Progenitor cell of endocrine pancreas (in vitro differentiated cells): ENCODE data around the gene AIFM1. TPM values are rescaled to one million over a fixed set of nuclear protein-coding genes. Genes with fewer than 3 reads are reported as not detected.

Source experiments
- DNase-seq: peaks from one replicate; pipeline ENCODE4 v3.0.0; 2021; ENCODE audit warnings: low spot score; ENCODE audit not compliant: unreplicated experiment
- H3K27ac Mint-ChIP-seq: 2 replicates; pipeline ENCODE4 v1.8.0; 2021; ENCODE audit warnings: mild to moderate bottlenecking, moderate library complexity, mixed read lengths
- H3K27me3 Mint-ChIP-seq: 2 replicates; pipeline ENCODE4 v1.8.0; 2021; ENCODE audit warnings: mixed read lengths
- H3K36me3 Mint-ChIP-seq: 2 replicates; pipeline ENCODE4 v1.8.0; 2022; ENCODE audit warnings: mixed read lengths; ENCODE audit not compliant: insufficient read depth
- H3K4me1 Mint-ChIP-seq: 2 replicates; pipeline ENCODE4 v1.8.0; 2021; ENCODE audit warnings: low read depth, mixed read lengths
- H3K4me3 Mint-ChIP-seq: 2 replicates; pipeline ENCODE4 v1.8.0; 2021; ENCODE audit warnings: low read depth, mild to moderate bottlenecking, moderate library complexity, mixed read lengths
- H3K9me3 Mint-ChIP-seq: 2 replicates; pipeline ENCODE4 v1.8.0; 2021; ENCODE audit warnings: low read depth, mixed read lengths
- CTCF ChIP-seq: fragments of 200-600 bp; sonication (generic); IDR thresholded peaks from one replicate; pipeline ENCODE4 v1.5.0; 2021; ENCODE audit warnings: antibody characterized with exemption, mild to moderate bottlenecking; ENCODE audit not compliant: unreplicated experiment
- total RNA-seq: library from RNA; stranded (reverse); gene quantifications from 2 replicates; pipeline ENCODE4 v1.2.1, GENCODE V29; 2021

AIFM1 gene
- total RNA-seq, 1 donor from 2014 or later: 35.5 TPM

DNA sequence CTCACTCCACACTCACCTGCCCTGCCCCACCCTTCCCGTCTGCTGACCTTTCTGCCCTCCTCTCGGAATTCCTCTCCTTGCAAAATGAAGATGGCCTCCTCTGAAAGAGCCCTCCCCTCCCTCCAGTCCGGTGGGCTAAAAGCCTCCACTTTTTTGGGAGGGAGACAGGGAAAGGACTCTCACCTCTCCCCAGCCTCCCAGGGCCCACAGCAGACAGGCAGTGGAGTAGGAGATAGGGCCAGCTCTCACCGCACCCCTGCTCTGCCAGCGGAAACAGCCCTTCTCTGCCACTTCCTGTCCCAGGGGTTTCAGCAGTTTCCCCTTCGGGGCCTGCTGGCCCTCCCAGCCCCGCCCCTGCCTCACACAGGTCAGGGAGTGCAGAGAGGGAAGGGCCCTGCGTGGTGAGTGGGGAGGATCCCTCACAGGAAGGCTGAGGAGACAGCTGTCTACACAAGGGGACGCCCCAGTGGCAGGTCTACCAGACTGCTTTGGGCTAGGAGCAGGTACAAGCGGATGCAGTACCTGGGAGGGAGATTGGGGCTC lies 73.6 kb downstream of the AIFM1 start:
- DNase-seq: no peak
- Mint-ChIP-seq H3K9me3 (peaks cover 7% of the 10 kb centered on the region), H3K27ac (no peak overlapping the region), H3K27me3 (peaks cover 3% of the 10 kb centered on the region), H3K4me3 (no peak overlapping the region), H3K4me1 (no peaks in the 10 kb centered on the region), H3K36me3 (peaks cover 4% of the 10 kb centered on the region)
- no peak for TF ChIP-seq CTCF

- Mint-ChIP-seq H3K27me3 (peaks cover 3% of the 10 kb centered on the region), H3K36me3 (peaks cover 4% of the 10 kb centered on the region), H3K27ac (no peak overlapping the region), H3K4me3 (no peak overlapping the region), H3K9me3 (peaks cover 7% of the 10 kb centered on the region), H3K4me1 (no peaks in the 10 kb centered on the region)
- TF ChIP-seq CTCF: no peak
- DNase-seq: no peak
Observed at GRCh38 chrX:130090364-130090763, 75.3 kb downstream of the AIFM1 start.

- no peak for TF ChIP-seq CTCF
- no peak overlapping the region for H3K4me3 Mint-ChIP-seq
- H3K9me3 Mint-ChIP-seq: peaks cover 9% of the 10 kb centered on the region
- peaks cover 3% of the 10 kb centered on the region for H3K27me3 Mint-ChIP-seq
- peaks cover 2% of the 10 kb centered on the region for H3K4me1 Mint-ChIP-seq
- H3K27ac Mint-ChIP-seq: no peak overlapping the region
- peaks cover 4% of the 10 kb centered on the region for H3K36me3 Mint-ChIP-seq
- DNase-seq: no peak
Observed at GRCh38 chrX:130086447-130087206, 79.0 kb downstream of the AIFM1 start.

DNA sequence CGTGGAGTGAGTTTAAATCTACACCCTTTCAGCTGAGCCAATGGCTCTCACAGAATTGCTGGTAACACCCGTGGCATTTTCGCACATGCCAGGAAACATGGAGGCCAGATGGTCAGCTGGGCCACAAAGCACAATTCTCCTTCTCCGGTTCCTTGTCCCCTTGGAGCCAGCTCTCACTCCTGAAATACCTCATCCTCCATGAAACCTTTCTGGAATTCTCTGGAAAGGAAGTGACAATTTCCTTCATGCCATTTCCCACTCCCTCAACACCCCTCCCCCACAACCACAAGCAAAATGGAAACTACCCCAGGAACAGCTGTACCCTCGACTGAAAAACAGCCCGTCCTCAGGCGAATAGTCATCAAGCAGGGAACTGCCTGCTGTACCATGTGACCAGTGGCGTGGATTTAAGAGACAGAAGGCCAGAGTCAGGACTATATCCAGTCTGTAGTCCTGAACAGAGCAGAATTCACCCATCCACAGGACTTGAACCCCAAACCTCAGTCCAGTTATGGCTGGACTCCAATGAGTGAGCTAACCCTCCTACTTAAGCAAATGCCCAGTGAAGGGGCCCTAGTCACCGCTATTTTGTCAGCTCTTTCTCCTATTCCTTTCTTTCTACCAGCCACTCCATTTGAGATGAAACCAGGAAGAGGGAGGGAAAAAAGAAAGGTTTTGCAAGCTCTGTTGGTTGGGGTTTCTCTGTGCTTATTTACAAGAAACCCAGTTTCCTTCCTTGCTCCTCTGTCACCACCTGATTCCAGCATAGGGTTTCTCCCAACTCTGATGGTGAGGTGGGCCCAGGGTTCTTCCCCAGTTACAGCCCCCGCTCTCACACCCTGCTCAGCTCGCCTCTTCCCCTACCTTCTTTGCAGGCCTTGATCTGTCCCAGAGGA lies 79.8 kb downstream of the AIFM1 start:
- H3K4me1 Mint-ChIP-seq: peaks cover 2% of the 10 kb centered on the region
- DNase-seq: no peak
- no peak overlapping the region for H3K4me3 Mint-ChIP-seq
- peaks cover 3% of the 10 kb centered on the region for H3K27me3 Mint-ChIP-seq
- peaks cover 4% of the 10 kb centered on the region for H3K36me3 Mint-ChIP-seq
- H3K9me3 Mint-ChIP-seq: peaks cover 12% of the 10 kb centered on the region
- no peak overlapping the region for H3K27ac Mint-ChIP-seq
- no peak for TF ChIP-seq CTCF

DNA sequence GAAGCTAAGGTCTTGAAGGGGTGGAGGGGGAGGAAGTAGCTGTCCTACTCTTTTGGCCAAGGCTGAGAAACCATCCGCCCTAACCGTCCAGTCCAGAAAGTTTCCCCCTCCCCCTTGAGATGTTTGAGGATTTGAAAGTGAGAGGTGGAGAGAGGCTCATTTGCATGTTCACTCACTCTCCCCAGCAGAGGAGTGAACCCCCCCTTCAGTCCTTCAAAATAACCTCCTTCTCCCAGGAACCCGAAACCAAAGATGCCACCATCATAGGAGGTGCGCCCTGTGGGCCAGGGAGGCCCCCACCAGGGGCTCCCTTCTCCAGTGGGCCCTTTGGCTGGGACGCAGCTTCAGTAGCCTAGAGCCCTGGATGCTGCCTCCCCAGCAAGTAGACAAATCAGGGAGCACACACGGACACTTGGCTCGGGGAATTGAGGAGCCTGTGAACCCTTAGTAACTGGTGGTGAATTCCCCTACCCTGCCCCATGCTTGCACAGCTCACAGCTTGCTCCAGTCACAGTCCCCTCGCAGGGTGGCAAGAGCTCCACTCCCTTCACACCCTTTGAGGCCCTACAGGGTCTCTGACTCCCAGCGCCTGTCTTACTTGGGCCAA lies 80.9 kb downstream of the AIFM1 start:
- peaks cover 3% of the 10 kb centered on the region for H3K27me3 Mint-ChIP-seq
- TF ChIP-seq CTCF: no peak
- H3K27ac Mint-ChIP-seq: no peak overlapping the region
- peaks cover 2% of the 10 kb centered on the region for H3K4me1 Mint-ChIP-seq
- no peak for DNase-seq
- H3K9me3 Mint-ChIP-seq: peaks cover 11% of the 10 kb centered on the region
- H3K4me3 Mint-ChIP-seq: no peak overlapping the region
- H3K36me3 Mint-ChIP-seq: peaks cover 3% of the 10 kb centered on the region
